Daoy (cell line): Measurements from ENCODE around the gene VSTM4. TPM values are rescaled to one million over a fixed set of nuclear protein-coding genes. Genes with fewer than 3 reads are reported as not detected.
A peak's percentile ranks its signal among the peaks of the same experiment; 100 is the strongest.

Experiments
- DNase-seq: peaks from one replicate; pipeline ENCODE4 v3.0.0-alpha.2; 2015; ENCODE audit warnings: low read depth
- total RNA-seq: library from RNA; depleted of rRNA; stranded (reverse); fragments of >200 nt; shearing (Covaris generic); gene quantifications from 2 replicates; pipeline ENCODE4 v1.2.3, GENCODE V29; 2014

VSTM4 gene
- total RNA-seq, 1 experiment from 2014 or later, result 3.3 TPM

DNA sequence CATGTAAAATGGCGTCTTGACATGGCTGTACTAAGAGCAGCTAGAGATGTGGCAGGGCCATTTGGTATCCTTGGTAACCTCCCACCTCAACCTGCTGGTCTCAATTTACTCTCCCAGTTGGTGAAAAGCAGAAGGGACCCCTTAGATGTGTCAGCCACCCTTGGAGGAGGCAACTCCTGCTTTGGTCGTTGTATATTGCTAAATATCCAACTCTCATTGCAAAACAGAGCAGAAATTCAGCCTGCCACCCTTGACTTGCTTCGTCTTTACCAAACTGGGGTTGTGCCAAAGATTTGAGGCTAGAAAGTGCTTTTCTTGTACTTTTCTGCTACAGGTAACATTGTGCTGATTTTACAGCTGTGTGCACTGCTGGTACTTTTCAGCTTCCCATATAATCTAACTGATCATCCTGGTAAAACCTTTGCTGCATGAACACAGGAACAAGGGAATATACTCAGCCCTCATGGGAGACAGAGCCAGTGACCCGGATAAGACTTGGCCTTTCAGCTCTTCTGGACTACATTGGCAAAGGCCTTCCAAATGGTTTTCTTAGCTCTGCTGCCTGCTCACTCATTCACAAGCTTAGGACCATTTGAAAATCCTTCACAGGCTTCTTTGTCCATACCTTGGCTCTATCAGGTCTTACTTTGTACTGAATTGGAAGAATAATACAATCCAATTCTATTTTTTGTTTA is 2.2 kb upstream of the VSTM4 start:
- no peak for DNase-seq

DNA sequence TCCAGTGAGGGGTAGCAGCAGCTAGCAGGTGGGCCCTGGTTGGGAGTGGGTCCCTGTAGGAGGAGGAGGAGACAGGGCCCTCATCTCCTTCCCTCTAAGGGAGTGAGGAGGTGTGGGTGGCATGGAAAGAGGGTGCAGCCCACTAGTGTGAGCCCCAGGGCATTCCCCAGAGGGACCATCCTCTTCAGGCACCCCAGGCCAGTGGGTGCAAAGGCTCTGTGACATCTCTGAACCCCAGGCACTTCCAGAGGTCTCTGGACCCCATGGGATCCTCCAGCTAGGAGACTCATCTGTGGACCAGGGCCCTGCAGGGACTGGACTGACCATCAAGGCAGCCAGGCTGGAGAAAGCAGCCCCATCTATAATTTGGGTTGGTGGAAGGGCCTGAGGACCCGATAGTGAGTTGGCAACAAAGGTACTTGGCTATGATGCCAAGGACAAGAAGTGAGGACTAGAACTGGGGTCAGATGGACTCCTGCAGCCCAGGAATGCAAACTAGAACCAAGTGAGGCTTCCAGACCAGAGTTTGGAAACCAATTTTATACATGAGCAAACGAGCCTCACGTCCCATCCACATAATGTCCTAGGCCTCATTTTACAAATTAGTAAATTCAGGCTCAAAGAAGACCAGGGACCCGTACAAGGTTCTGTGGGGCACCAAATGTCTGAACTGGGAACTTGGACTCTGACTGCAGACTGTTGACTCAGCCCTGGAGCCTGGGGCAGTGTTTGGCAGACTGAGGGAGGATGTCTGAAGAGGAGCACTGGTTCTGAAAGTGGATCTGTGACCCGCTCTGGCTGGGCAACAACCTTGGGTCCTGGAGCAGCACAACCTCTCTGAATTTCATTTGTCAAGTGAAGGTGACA is 1.4 kb upstream of the VSTM4 start:
- DNase-seq, result no peak

DNA sequence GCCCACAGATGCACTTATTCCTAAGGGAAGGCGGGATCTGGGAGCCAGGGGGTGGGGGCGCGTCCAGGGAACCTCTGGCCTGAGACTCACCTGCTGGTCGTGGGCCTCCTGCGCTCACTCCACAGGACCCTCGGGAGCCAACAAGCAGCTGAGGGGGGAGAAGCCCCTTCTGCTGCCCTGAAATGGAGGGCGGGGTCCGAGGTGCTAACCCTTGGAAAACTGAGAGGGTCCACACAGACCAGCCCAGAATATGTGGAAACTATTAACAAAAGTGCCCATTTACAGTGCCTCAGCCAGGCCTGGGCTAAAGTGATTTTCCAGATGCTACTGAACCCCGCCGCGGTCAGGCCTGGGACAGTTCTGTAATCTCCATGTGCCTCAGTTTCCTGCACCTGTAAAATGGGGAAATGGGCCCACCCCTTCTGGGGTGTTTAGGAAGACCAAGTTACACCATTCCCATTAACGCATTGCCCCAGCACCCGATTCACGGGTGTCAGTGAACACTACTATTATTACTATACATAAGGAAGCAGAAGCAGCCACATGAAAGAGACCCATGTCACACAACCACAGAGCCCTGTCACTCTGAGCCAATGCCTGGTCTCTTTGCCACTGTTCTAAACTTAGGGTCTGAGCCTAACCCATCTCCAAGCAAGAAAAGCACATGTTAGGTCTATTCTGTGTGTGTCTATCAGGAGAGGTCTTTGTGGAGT is 630 bp upstream of the VSTM4 start:
- DNase-seq, result no peak

DNA sequence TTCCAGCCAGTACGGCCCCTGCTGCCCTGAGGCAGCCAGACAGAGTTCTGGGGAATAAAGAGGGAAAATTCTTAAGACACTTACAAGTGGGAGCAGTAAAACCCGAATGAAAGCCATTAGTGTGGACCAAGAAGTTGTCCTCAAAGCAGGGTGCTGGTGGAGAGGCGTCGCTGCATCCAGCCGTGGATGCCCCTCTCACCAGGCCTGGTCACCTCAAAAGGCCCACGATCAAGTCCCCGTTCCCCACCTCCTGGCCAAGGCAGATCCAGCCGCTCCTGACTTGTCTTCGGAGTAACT is 656 bp downstream of the VSTM4 start:
- DNase-seq, result no peak

DNA sequence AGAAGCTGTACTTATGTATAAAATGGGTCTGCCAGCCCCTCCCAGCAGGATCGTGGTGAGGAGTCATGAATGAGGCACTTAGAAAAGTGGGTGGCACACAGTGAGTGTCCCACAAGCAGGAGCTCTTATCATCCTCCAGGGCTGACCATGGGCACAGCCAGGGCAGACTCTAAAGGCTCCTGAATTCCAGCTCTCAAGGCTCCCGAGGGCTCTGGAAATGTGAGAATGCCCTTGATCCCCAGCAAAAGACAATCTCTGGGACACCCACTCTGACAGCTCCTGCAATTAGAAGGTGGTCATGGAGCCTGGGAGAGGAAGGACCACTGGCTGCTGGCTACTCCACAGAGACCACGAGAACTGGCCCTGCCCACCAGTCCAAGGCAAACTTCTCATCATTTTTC is 1.6 kb downstream of the VSTM4 start:
- peak; percentile 28 for DNase-seq

DNA sequence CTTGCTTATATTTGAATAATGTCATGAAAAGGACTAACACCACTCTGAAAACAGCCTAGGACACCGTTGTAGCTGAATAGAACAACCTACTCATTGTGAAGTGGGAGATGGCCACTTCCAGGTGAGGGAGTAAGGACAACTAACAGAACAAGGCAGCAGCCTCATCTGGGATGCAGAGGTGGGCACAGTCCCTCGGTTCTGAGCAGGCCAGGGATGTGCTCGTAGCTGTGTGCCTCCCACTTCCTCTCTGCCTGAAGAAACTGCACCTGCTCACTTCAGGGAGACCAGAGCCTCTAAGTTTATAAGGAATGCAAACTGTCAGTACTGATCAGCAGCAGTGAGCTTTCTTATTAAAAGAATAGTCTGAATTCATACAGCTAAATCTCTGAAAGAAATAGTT is 2.5 kb downstream of the VSTM4 start:
- no peak for DNase-seq

DNA sequence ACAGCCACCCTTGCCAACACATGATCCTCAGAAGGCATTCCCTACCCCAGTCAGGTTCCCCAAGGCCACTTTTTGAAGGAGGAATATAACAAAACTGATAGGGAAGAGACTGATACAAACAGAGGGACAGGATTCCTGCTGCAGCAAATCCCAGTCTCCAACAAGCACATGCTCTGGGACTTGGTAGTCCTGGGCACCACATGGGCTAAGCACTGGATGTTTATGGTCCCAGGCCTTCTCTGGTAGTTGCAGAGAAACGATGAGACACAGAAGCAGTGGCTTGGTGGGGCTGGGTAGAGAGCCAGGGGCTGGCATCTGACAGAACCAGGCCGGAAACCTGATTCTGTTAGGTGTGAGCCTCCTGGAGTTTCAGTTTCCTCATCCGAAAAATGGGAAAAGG is 3.2 kb downstream of the VSTM4 start:
- DNase-seq, result no peak

DNA sequence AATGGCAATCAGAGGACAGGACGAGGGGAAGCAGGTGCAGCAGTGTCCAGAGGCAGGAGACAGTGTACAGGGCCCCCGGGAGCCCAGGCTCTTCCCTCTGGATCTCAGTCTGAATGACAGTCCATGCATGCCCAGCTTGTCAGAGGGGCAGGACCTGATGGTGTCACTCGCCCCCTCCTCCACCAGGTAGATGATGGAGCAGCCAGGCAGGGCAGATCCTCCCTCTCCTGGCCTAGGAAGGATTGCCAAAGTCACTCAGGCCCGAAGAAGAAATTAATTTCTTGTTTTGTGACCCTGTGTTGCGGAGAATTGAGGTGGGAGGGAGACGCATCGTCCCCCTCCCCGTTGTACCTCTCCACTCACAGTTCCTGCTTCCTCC is 4.0 kb downstream of the VSTM4 start:
- DNase-seq, result no peak

DNA sequence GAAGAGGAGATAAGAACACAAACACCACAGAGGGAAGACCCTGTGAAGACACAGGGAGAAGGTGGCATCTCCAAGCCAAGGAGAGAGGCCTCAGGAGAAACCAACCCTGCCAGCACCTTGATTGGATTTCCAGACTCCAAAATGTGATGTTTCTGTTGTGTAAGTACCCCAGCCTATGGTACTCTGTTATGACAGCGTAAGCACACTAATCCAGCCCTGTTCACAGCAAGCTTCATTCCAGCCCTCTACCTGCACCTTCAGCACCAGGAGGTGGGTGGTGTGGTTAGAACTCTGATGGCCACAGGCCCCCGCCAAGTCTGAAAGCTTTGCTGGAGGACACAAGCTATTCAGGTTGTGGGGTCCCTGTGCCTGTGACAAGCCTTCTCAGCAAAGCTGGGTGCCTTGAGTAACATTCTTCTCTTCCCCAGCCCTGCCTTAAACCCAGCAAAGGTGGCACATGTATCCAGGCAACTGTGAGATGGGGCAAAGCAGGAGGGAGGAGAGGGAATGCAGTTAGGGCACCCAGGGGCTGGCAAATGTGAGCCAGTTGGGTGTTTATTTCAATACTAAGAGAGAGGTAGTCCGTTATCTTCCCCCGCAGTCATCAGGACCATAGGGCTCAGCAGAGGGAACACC is 4.5 kb downstream of the VSTM4 start:
- DNase-seq, result no peak

DNA sequence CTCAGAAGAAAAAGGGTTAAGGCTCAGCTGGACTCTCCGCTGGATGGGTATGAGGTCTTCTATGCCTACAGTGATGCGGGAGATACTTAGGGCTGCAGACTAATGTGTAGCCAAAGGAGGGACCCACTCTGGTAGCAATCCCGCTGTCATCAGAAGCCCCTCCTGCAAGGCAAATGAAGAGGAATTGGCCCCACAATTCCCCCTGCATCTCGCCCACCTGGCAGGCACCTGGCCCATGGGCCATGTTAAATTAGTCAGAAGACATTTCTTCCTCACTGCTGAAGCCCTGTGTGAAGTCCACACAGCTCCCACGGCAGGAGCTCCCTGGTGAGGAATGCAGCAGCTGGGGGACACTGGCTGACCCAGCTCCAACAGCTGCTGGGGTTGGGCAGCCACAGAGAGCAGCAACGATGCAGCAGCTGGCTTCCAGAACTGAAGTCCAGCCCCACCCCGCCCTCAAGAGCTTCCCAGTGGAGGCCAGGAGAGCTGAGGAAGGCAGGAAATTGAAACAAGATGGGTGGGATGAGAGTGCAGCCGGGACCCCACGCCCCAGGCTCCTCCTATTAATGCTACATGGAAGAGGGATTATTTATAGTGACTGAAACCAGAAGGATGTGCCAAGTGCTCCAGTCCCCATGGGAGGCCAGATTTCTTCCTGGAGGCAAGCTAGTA is 5.5 kb downstream of the VSTM4 start:
- DNase-seq, result no peak

DNA sequence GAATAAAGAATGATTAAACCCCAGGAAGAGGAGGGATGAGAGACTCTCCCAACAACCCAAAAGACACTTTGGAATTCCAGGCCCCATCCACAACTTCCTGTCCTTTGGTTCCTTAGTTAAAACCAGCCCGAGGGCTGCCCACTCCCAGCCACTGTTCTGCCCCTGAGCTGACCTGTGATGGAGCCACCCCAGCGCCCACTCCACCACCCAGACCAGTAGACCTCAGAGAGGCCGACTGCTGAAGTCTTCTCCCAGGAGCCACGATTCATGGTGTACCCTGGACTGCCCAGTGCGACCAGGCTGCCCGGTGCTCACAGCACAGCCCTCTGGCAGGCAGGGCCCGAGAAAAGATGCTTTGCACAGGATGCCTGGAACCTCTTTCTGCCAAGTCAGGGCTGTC is 6.7 kb downstream of the VSTM4 start:
- no peak for DNase-seq

DNA sequence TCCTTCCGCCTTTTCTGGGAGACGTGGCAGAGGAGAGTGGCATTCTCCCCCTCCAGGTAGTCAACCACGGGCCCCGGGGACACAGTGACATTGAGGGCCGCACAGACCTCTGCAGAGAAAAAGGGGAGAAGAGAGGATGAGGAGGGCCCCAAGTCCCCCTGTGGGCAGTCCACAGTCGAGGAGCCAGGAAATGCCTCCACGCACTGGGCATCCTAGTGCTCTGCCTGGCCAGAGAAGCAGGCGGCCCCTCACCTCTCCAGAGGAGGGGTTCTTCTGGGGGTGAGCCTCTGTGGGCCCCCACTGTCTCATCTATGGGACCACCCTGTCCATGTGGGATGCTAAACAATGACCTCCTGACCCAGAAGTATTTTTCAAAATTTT is 7.4 kb downstream of the VSTM4 start:
- no peak for DNase-seq

DNA sequence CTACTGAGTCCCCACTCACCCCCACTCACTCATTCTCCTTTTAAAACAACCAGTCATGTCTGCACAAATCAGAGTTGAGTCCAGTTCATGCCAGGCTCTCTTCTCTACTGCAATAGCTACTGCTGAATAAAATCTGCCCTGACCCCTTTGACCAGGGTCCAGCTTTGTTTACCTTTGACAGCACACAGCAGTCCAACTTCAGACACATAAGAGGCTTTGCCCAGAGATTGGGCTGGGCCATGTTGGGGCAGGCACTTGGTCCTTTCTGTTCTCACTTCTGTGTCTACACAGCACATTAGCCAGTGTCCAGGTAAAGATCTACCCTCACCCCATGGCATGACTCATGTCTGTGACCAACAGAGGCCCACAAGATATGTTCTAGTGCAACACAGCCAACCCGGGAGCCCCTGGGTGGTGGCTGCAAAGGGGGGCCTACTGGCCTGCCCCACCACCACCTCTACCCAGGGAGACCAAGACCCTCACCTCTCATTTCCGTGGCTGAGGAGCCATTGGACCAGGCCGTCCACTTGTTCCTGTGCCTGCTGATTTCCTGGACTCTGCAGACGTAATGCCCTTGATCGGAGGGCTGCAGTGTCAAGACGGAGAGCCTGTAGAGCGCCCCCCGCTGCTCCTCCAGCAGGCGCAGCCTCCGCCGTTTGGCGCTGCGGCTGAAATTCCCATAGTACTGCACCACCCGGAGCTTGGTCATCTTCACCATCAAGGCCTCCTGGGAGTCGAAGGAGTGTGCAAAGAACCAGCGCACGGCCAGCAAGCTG is 8.0 kb downstream of the VSTM4 start:
- DNase-seq, result no peak

DNA sequence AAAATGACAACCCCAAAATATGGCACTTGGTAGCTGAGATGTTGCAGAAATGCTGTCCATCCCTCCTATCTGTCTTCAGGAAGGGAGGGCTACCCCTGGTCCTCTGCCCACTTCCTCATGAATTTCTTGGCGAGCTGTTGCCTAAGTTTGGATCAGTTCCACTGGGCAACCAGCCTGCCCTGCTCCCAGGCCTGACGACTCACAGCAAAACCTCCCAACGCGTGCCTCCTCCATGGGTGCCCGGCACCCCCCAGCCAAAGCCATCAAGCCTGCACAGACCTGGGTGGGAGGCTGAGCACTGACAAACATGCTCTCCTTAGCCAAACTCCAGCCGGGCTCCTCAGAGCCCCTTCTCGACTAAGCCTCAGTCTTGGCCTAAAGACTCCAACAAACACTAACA is 8.9 kb downstream of the VSTM4 start:
- no peak for DNase-seq

DNA sequence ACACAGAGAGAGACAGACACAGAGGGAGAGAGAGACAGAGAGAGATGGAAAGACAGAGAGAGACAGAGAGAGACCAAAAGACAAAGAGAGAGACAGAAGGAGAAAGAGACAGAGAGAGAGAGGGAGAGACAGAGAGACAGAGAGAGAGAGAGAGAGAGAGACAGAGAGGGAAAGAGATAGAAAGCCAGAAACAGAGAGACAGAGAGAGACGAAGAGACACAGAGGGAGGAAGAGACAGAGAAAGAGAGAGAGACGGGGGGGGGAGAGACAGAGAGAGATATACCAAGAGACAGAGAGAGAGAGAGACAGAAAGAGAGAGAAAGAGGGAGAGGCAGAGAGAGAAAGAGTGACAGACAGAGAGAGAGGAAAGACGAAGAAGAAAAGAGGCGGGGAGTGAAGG is 10.2 kb downstream of the VSTM4 start:
- no peak for DNase-seq

DNA sequence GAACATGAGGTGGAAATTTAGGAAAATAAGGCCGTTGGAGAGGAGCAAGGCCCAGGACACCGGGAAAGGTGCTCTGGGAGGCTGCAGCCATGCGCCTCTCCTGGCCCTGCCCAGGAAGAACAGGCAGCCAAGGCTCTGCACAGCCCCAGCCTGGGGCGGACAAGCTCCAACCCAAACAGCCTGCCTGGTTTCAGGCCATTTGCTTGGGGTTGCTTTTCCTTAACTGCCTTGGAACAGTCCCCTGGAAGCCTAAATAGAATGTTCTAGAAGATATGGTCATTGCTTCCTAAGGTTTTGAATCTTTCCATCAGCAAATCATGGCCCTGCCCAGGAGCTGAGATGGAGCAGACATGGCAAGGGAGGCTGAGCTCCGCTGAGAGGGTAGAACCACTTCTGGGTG is 11.0 kb downstream of the VSTM4 start:
- no peak for DNase-seq

DNA sequence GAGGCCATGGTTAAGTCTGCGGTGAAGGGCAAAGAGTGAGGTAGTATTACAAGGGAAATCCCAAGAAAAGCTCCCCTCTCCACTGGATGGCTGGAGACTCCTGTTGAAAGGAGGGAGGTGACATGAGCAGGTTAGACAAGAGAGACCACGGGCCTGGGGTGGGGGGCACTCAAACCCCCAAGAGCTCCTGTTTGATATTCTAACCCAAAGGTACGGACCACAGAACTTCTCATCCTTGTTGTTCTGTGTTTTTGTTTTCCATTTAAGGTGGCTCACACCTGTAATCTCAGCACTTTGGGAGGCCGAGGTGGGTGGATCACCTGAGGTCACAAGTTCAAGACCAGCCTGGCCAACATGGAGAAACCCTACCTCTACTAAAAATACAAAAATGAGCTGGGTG is 11.6 kb downstream of the VSTM4 start:
- DNase-seq, result no peak

DNA sequence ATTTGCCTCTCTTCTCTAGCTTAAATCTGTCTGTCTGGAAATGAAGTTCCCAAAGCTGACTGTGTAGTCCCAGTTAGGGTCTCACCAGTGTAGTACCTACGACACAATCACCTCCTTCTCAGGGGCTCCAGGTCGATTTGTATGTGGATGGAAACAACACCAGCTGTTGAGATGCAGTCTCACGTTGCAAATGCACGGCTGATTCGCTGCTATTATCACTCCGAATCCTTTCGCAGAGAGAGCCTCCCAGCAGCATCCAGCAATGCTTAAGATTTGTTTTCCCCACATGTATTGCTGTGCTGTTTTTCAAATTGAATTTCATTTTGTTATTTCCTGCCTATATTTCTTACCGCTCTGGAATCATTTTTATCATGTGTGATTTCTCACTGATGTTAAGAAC is 16.3 kb downstream of the VSTM4 start:
- DNase-seq, result no peak

DNA sequence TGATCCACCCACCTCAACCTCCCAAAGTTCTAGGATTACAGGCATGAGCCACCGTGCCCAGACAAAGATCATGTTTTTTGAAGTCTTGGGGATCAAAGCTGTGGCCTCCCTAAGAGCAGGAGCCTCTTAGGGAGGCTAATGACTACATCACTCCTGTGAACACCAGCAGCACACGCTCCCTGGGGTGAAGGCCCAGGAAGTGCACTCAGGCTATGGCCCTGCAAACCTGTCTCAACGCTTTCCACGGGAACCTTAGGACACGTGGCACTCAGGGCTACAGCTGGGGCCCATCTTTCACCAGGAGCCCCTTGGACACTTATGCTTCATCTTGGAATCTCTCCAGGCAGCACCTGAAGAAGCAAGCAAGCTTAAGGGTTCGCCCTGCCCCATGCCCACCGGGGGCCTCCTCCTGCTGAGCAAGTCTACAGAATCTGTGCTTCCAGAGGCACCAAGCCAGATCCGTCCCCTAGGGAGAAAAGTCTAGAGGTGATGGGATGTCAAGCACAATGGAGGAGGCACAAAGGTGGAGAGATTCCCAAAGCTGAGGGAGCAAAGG is 18.4 kb downstream of the VSTM4 start:
- DNase-seq, result no peak

DNA sequence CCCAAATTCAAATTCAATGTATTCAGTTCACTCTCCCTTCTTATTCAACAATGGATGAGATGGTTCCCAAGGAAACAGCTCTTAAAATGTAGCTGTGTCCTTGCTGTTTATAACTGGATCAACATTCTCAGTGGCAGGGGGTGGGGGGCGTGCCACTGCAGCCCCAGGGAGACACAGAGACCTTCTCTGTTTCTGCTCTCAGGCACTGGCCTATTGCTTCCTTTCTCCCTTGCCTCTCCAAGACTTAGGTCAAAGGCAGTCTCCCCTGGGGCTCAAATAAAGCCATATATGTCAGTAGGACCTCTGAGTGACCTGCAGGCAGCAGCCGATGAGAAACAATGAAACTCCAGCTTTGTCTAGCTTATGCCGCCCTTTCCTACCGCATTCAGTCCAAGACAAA is 20.7 kb downstream of the VSTM4 start:
- DNase-seq, result no peak

DNA sequence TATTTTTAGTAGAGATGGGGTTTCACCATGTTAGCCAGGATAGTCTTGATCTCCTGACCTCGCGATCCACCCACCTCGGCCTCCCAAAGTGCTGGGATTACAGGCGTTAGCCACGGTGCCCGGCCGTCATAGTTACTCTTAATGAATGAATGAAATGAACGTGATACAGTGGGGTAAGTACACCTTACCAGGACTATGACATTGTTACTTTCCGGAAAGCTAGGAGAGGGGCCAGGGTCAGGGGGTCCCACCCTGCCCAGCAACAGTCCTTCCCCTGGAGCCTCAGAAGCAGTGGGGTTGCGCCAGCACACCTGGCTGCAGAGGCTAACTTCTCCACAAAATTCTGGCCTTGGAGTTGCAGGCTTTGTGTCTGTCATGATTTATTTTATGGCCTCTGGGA is 21.4 kb downstream of the VSTM4 start:
- DNase-seq, result no peak
